ENCODE measurements around the gene KIFC1. TPM values are rescaled to one million over a fixed set of nuclear protein-coding genes. Genes with fewer than 3 reads are reported as not detected.
"Not testable (repeated sequence)": the region's sequence is repeated elsewhere in the genome, so short reads cannot be mapped to it uniquely, and the experiment has no call there.

The KIFC1 gene
- total and polyA plus RNA-seq, 9 of the 15 experiments (the other 6 are each of a cell fraction or from before 2014, with no cell fraction given): 1.3 to 95.2 (median 76.9) TPM

GRCh38 chr6:33364475-33365205 is 27.0 kb upstream of the KIFC1 start:
- ATAC-seq (peak; percentile 94), DNase-seq (ENCODE audit: extremely low read depth in 1 of 4, low spot score in 3 of 4) (peak in 2 of 4 experiments; percentile 22 to 90), FAIRE-seq (peak; percentile 96)
- WGBS (ENCODE audit: insufficient coverage, low coverage, missing lambda C conversion rate): 14% methylated on average over 7 of the region's 8 CpGs
- H3K9me3 ChIP-seq (replicated peaks; ENCODE audit: control insufficient read depth, insufficient read depth, low read depth, low read length); H4K20me1 ChIP-seq (replicated peaks; ENCODE audit: control insufficient read depth, insufficient read depth, low read length); in situ Hi-C loops (cut with MboI); H3K79me2 ChIP-seq (ENCODE audit: control insufficient read depth, insufficient read depth, low read length); H3K4me3 ChIP-seq; H3K36me3 ChIP-seq (ENCODE audit: control insufficient read depth, insufficient read depth, low read length); H3K9me1 ChIP-seq (ENCODE audit: control insufficient read depth, insufficient read depth, low read length); intact Hi-C loops (cut with micrococcal nuclease); H3K27me3 ChIP-seq (ENCODE audit: control insufficient read depth in 2 of 2, insufficient read depth in 2 of 2, low read length in 2 of 2): not testable (repeated sequence)
- ChIA-PET CTCF (ENCODE audit: low intra/inter-chr PET ratio) (interaction anchor here (0.6 to 0.7 kb wide), 2 partner anchors 9 to 53 kb away, joined by 3 to 5 read pairs; no protein-coding TSS in a partner anchor), POLR2A (interaction anchor here (0.6 to 1.7 kb wide), 11 partner anchors 9 to 85 kb away, joined by 3 to 9 read pairs (median 4); no protein-coding TSS in a partner anchor)
- Histone ChIP-seq H3K27ac (ENCODE audit: extremely low read depth, low read depth, low read length) (peak overlapping the region; percentile 65), H2AFZ (ENCODE audit: low read depth, low read length) (peak overlapping the region; percentile 64), H3K9ac (ENCODE audit: insufficient read depth in 1 of 2, low read depth in 2 of 2, low read length in 2 of 2) (peak overlapping the region; percentile 38 to 72), H3K4me1 (replicated peaks in 1 of 2; ENCODE audit: control insufficient read depth in 2 of 2, insufficient read depth in 2 of 2, low read length in 2 of 2) (peaks cover 22 to 26% of the 10 kb centered on the region in 2 experiments), H3K4me2 (ENCODE audit: insufficient read depth, low read length) (peak overlapping the region; percentile 22; the same call in 1 of the 2 replicates)
- TSS peak; percentile 98 for BruUV-seq (replicated peaks)
- TF ChIP-seq MAZ (CRISPR knock-in tag; conservative IDR thresholded peaks at IDR 0.05 in 1 of 2, IDR thresholded peaks at IDR 0.05 in 1 of 2) (0 out of 4 replicates have a peak, but pooled peaks of 1 of the 2 experiments have one; percentile 28), ZEB2 (IDR thresholded peaks at IDR 0.05) (peak; percentile 21; the same call in 1 of the 2 replicates), RCOR1 (IDR thresholded peaks at IDR 0.05; ENCODE audit: borderline replicate concordance in 1 of 2, low read depth in 2 of 2, low read length in 2 of 2) (peak in 1 of 2 experiments; percentile 38; a peak in 1 of 4 replicates), LCOR (CRISPR knock-in tag; IDR thresholded peaks at IDR 0.05) (0 out of 2 replicates have a peak, but pooled peaks have one; percentile 61), EP400 (IDR thresholded peaks at IDR 0.05) (peak; percentile 19; the same call in 1 of the 2 replicates), MAX (CRISPR knock-in tag; IDR thresholded peaks at IDR 0.05) (peak; percentile 91), FOSL1 (tag; conservative IDR thresholded peaks at IDR 0.05) (peak; percentile 49), EP300 (IDR thresholded peaks at IDR 0.05; ENCODE audit: low read length) (peak; percentile 19; the same call in 1 of the 2 replicates), PRDM10 (IDR thresholded peaks at IDR 0.05; ENCODE audit: partially characterized antibody) (peak; percentile 66), GATAD2A (IDR thresholded peaks at IDR 0.05) (peak; percentile 23; the same call in 1 of the 2 replicates), FOXP1 (CRISPR knock-in tag; IDR thresholded peaks at IDR 0.05) (0 out of 2 replicates have a peak, but pooled peaks have one; percentile 36), VEZF1 (CRISPR knock-in tag; IDR thresholded peaks at IDR 0.05) (peak; percentile 63; the same call in 1 of the 2 replicates), GABPA (tag; conservative IDR thresholded peaks at IDR 0.05; ENCODE audit: low read depth) (0 out of 2 replicates have a peak, but pooled peaks have one; percentile 16), SMARCE1 (IDR thresholded peaks at IDR 0.05) (0 out of 2 replicates have a peak, but pooled peaks have one; percentile 24)
